ENCODE results near the gene ABCE1.

DNA sequence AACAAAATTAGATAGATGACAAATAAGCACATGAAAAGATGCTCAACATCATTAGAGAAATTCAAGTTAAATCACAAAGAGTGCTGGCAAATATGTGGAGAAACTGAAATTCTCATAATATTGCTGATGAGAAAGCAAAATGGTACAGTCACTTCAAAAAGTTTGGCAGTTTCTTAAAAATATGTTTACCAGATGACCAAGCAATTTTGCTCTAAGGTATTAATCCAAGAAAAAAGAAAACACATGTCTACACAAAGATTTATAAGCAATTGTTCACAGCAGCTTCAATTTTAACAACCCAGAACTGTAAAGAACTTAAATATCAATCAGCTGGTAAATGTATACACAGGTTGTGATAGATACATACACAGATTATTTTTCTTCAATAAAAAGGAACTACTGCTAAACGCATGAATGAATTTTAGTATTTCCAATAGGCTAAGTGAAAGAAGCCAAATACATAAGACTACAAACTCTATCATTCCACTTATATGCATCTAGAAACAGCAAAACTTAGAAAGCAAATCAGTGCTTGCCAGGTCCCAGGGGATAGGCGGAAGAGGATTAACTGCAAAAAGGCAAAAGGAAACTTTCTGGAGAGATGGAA, 70.6 kb downstream of the ABCE1 start:
- TF ChIP-seq, protein P1, sequence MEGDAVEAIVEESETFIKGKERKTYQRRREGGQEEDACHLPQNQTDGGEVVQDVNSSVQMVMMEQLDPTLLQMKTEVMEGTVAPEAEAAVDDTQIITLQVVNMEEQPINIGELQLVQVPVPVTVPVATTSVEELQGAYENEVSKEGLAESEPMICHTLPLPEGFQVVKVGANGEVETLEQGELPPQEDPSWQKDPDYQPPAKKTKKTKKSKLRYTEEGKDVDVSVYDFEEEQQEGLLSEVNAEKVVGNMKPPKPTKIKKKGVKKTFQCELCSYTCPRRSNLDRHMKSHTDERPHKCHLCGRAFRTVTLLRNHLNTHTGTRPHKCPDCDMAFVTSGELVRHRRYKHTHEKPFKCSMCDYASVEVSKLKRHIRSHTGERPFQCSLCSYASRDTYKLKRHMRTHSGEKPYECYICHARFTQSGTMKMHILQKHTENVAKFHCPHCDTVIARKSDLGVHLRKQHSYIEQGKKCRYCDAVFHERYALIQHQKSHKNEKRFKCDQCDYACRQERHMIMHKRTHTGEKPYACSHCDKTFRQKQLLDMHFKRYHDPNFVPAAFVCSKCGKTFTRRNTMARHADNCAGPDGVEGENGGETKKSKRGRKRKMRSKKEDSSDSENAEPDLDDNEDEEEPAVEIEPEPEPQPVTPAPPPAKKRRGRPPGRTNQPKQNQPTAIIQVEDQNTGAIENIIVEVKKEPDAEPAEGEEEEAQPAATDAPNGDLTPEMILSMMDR (IDR thresholded peaks at IDR 0.05), result no peak
- TF ChIP-seq POLR2A (IDR thresholded peaks at IDR 0.05), result no peak
